Gastroesophageal sphincter (tissue), 4 donors: ENCODE measurements around the gene TRMU. TPM values are rescaled to one million over a fixed set of nuclear protein-coding genes. Genes with fewer than 3 reads are reported as not detected.

Source experiments
- ATAC-seq: fragments of 150-250 bp; one replicate; pipeline ENCODE4 v1.9.1; 2016; ENCODE audit warnings: mild to moderate bottlenecking, moderate library complexity
- H3K27ac ChIP-seq, 4 donors: fragments of 200-600 bp; sonication (generic) in 3 of 4; 1 replicate in 3 of 4; 2 replicates in 1 of 4; pipeline ENCODE4 v1.5.1; 2016 to 2019
- H3K27me3 ChIP-seq: fragments of 200-600 bp; sonication (generic); one replicate; pipeline ENCODE4 v1.5.1; 2019
- H3K36me3 ChIP-seq, 2 donors: fragments of 200-600 bp; sonication (generic); one replicate each; pipeline ENCODE4 v1.5.1; 2019; ENCODE audit warnings: control low read depth in 1 of 2
- H3K4me1 ChIP-seq, 3 donors: fragments of 200-600 bp; sonication (generic); 1 replicate in 2 of 3; 2 replicates in 1 of 3; pipeline ENCODE4 v1.5.1; 2016 to 2019; ENCODE audit warnings: control low read depth in 2 of 3
- H3K4me3 ChIP-seq, 2 donors: fragments of 200-600 bp; sonication (generic); one replicate each; pipeline ENCODE4 v1.5.1; 2019; ENCODE audit warnings: mild to moderate bottlenecking in 1 of 2, moderate library complexity in 1 of 2
- H3K9me3 ChIP-seq, 3 donors: fragments of 200-600 bp; sonication (generic); one replicate each; pipeline ENCODE4 v1.5.1; 2017 to 2019; ENCODE audit warnings: control low read depth in 2 of 3
- CTCF ChIP-seq, 4 experiments: fragments of 200-600 bp in 2 of 4; fragments of 450-650 bp in 2 of 4; sonication (generic) in 1 of 4; IDR thresholded peaks; one replicate each; pipeline ENCODE4 v1.5.1; 2017 to 2019; ENCODE audit warnings: antibody characterized with exemption in 4 of 4, mild to moderate bottlenecking in 2 of 4, moderate library complexity in 2 of 4
- EP300 ChIP-seq: sonication (generic); formaldehyde crosslinking; IDR thresholded peaks from one replicate; pipeline ENCODE4 v1.6.1; 2017; ENCODE audit warnings: antibody characterized with exemption, mild to moderate bottlenecking
- POLR2A ChIP-seq, 2 donors: fragments of 450-650 bp; IDR thresholded peaks; one replicate each; pipeline ENCODE4 v1.6.1; 2017; ENCODE audit warnings: antibody characterized with exemption in 2 of 2, mild to moderate bottlenecking in 2 of 2, moderate library complexity in 1 of 2
- POLR2AphosphoS5 ChIP-seq: sonication (generic); formaldehyde crosslinking; IDR thresholded peaks from one replicate; pipeline ENCODE4 v1.6.1; 2017; ENCODE audit warnings: antibody characterized with exemption
- WGBS, 2 donors: methylation state at CpG; one replicate each; pipeline ENCODE4 v1.1.5; 2018; ENCODE audit warnings: low coverage in 1 of 2; 5-methylcytosine and 5-hydroxymethylcytosine counted together
- total RNA-seq, 4 donors: library from RNA; depleted of rRNA; stranded (reverse); fragments of >200 nt; gene quantifications; one replicate each; pipeline ENCODE4 v1.1.0, GENCODE V29; 2016

Gene TRMU
- total RNA-seq, 4 donors from 2014 or later, result 9.9 to 33.8 (median 24.6) TPM

GRCh38 chr22:46366801-46367706 is 31.5 kb downstream of the TRMU start:
- no peak for ATAC-seq

GRCh38 chr22:46367707-46368191 is 32.2 kb downstream of the TRMU start:
- WGBS, 2 donors, result 40 to 74% methylated on average over 5 to 17 of the region's 19 CpGs
- Histone ChIP-seq H3K4me3 (no peak overlapping the region), H3K36me3 (no peaks in the 10 kb centered on the region), H3K27ac (no peak overlapping the region), H3K9me3 (no peaks in the 10 kb centered on the region), H3K27me3 (peaks cover 35% of the 10 kb centered on the region), H3K4me1 (no peaks in the 10 kb centered on the region)
- peak; percentile 58 for ATAC-seq
- TF ChIP-seq CTCF (IDR thresholded peaks at IDR 0.05) (peak in 3 of 4 experiments; percentile 71 to 92 (median 86)), POLR2A (IDR thresholded peaks at IDR 0.05) (no peak)

More at GRCh38 chr22:46366801-46367706, 31.5 kb downstream of the TRMU start:
- Histone ChIP-seq H3K9me3 (no peaks in the 10 kb centered on the region), H3K36me3 (no peaks in the 10 kb centered on the region), H3K4me1 (no peaks in the 10 kb centered on the region), H3K4me3 (no peak overlapping the region), H3K27ac (no peak overlapping the region), H3K27me3 (peaks cover 33% of the 10 kb centered on the region)
- no peak for TF ChIP-seq CTCF (IDR thresholded peaks at IDR 0.05)
- TF ChIP-seq EP300, result no peak
- TF ChIP-seq POLR2AphosphoS5, result no peak
- TF ChIP-seq POLR2A (IDR thresholded peaks at IDR 0.05), result no peak
- 64% methylated on average over 11 of the region's 45 CpGs; no CpG with 5 or more reads in 1 of the 2 donors for WGBS, 2 donors

GRCh38 chr22:46368422-46368821 is 32.9 kb downstream of the TRMU start:
- H3K4me3 ChIP-seq, result no peak overlapping the region
- peaks cover 42% of the 10 kb centered on the region for H3K27me3 ChIP-seq
- H3K27ac ChIP-seq, result no peak overlapping the region
- no peak for ATAC-seq
- no peaks in the 10 kb centered on the region for H3K4me1 ChIP-seq
- WGBS, 2 donors, result 52 to 72% methylated on average over 2 to 7 of the region's 12 CpGs
- H3K36me3 ChIP-seq, result no peaks in the 10 kb centered on the region
- no peaks in the 10 kb centered on the region for H3K9me3 ChIP-seq
- TF ChIP-seq EP300 (no peak), CTCF (IDR thresholded peaks at IDR 0.05) (no peak), POLR2AphosphoS5 (no peak), POLR2A (IDR thresholded peaks at IDR 0.05) (no peak)

- Histone ChIP-seq H3K4me1 (no peaks in the 10 kb centered on the region), H3K9me3 (no peaks in the 10 kb centered on the region), H3K36me3 (no peaks in the 10 kb centered on the region), H3K27ac (no peak overlapping the region), H3K4me3 (no peak overlapping the region), H3K27me3 (peaks cover 47% of the 10 kb centered on the region)
- TF ChIP-seq POLR2A (IDR thresholded peaks at IDR 0.05), result no peak
- no peak for TF ChIP-seq POLR2AphosphoS5
- no peak for TF ChIP-seq CTCF (IDR thresholded peaks at IDR 0.05)
- no peak for TF ChIP-seq EP300
- WGBS, 2 donors, result 86% methylated on average over 15 of the region's 31 CpGs; no CpG with 5 or more reads in 1 of the 2 donors
- ATAC-seq, result no peak
These were observed 33.6 kb downstream of the TRMU start for GRCh38 chr22:46368871-46369715.
